ENCODE results near the gene SEC31B. TPM values are rescaled to one million over a fixed set of nuclear protein-coding genes. Genes with fewer than 3 reads are reported as not detected.

Gene SEC31B
- total RNA-seq, 4 donors from 2014 or later, result 5.0 to 9.4 (median 8.3) TPM

DNA sequence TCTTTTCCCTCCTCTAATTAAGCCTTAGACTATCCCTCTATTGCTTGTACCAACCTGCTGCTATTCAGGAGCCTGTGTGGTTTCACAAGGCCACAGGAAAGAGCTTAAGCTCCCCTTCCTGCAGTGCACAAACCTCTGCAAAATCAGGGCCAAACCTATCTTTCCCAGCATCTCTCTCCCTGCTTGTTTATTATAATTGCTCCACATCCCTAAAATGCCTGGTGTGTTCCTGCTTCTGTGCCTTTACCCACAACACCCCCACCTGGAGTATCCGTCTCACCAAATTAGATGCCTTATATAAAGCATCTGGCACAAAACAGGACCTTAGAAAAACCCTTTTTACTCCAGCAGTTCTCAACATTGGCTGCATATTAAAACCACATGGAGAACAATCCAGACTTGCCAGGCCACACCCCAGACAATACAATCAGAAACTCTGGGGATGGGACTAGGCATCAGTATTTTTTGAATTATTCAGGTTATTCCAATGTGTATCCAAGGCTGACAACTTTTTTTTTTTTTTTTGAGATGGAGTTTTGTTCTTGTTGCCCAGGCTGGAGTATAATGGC lies 16.7 kb downstream of the SEC31B start:
- ATAC-seq (ENCODE audit: low FRiP score) (no peak), DNase-seq (ENCODE audit: low spot score) (no peak)
- TF ChIP-seq, protein P1, sequence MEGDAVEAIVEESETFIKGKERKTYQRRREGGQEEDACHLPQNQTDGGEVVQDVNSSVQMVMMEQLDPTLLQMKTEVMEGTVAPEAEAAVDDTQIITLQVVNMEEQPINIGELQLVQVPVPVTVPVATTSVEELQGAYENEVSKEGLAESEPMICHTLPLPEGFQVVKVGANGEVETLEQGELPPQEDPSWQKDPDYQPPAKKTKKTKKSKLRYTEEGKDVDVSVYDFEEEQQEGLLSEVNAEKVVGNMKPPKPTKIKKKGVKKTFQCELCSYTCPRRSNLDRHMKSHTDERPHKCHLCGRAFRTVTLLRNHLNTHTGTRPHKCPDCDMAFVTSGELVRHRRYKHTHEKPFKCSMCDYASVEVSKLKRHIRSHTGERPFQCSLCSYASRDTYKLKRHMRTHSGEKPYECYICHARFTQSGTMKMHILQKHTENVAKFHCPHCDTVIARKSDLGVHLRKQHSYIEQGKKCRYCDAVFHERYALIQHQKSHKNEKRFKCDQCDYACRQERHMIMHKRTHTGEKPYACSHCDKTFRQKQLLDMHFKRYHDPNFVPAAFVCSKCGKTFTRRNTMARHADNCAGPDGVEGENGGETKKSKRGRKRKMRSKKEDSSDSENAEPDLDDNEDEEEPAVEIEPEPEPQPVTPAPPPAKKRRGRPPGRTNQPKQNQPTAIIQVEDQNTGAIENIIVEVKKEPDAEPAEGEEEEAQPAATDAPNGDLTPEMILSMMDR (IDR thresholded peaks at IDR 0.05), result no peak

DNA sequence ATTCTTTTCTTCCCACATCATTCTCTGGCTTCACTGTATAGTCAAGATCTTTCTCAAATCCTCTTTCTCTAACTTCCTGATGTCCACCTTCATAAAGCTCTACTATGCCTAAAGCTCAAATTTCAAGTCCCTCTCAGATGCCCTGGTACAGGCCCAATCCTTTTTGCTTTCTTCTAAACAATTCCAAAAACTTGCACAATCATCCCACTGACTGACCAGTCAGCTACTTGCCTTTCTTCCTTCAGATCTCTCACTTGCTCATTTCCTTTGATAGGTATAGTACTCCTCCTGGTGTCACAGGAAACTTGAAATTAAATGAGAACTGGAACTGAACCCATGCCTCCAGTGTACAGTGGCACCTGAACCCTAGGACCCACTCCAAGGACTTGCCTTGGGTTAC lies 18.2 kb downstream of the SEC31B start:
- DNase-seq (ENCODE audit: low spot score) (no peak), ATAC-seq (ENCODE audit: low FRiP score) (no peak)
- TF ChIP-seq, protein P1 (IDR thresholded peaks at IDR 0.05), result no peak

DNA sequence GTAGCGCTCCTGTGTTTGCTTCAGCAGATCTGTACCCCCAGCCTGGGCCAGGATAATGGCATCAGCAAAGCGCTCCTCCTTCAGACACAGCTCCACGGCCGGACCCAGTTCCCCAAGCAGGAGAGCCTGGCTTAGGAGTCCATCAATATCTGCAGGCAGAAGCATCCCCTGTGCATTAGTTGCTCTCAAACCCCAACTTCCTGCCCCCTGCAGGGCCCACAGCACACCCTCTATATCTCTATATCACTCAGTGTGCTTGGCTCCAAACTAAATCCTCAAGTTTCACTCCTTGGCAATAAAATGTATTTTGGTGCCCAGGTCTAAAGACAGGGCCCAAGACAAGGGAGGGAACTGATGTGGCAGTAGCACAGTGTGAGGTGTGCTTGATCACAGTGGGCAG lies 21.6 kb downstream of the SEC31B start:
- no peak for DNase-seq (ENCODE audit: low spot score)

DNA sequence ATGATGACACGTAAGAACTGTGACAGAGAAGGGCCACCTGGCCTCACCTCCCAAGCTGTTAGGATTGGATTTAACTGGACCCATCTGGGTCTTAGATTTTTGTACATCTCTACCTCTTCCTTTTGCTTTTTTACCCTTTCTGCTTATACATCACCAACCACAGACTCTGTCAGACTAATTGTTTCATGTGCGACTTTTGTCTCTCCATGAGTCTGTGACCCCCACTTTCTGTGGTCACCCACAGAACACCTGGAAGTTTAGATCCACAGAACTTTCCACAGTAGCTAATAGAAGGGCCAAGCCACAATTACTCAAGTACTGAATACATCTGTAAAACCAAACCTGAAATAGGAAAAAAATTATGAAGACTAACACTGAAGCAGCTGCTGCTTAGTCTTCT lies 23.1 kb downstream of the SEC31B start:
- TF ChIP-seq, protein P1 (IDR thresholded peaks at IDR 0.05), result no peak
- ATAC-seq (ENCODE audit: low FRiP score) (no peak), DNase-seq (ENCODE audit: low spot score) (no peak)

More for the DNA sequence above, 21.6 kb downstream of the SEC31B start:
- no peak for ATAC-seq (ENCODE audit: low FRiP score)
- TF ChIP-seq, protein P1 (IDR thresholded peaks at IDR 0.05), result no peak

DNA sequence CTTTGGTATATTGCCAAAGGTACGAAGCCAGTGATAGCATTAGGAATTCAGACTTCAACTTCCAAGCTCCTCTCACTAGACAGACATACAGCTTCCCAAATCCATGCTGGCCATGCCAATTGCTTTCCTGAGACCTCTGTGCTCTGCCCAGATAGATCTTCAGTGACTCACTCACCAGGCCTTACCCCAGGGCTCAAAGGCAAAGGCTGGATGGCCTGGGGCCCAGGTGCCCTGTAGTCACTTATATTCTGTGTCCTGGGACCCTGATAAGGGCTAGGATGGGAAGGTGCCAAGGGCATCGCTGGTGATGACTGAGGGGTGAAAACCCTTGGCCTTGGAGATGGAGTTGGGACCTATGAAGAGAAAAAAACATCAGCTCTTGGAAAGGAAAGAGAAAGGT lies 29.1 kb downstream of the SEC31B start:
- no peak for ATAC-seq (ENCODE audit: low FRiP score)
- no peak for DNase-seq (ENCODE audit: low spot score)
- TF ChIP-seq, protein P1 (IDR thresholded peaks at IDR 0.05), result no peak

DNA sequence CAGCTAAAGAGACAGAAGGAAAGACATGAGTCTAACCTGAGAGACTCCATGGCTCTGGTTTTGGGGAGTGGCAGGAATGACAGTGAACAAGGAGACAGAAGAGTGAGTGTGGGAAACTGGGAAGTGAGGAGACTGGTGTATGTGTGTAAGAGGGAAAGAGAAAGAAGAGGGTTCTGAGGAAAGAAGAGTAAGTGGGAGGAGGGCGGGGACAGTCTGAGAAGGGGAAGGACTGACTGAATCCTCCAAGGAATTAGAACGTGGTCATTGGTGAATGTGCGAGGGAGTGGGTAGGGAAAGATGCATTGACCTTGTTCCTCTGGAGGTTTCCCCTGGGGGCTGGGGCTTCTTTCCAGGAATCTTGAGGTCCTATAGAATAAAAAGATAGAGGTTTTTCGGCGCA lies 30.3 kb downstream of the SEC31B start:
- ATAC-seq (ENCODE audit: low FRiP score), result no peak
- TF ChIP-seq, protein P1 (IDR thresholded peaks at IDR 0.05), result no peak
- no peak for DNase-seq (ENCODE audit: low spot score)

DNA sequence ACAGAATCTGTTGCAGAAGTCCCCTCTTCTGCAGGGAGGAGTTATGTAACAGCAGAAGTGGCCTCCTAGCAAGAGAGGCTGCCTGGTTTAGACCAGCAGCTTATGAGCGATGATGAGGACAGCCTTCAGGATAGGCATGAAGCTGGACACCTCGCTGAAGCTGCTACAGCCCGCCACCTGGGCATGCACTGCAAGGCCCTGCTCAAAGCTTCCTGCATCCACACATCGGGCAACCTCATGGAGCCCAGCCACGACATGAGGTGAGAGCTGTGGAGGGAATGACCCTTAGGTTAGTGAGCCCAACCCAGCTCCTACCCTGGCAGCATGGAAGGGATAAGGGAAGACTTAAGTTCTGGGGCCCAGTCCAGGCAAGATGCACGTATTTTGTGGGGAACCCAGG lies 32.1 kb downstream of the SEC31B start:
- no peak for DNase-seq (ENCODE audit: low spot score)
- no peak for ATAC-seq (ENCODE audit: low FRiP score)
- TF ChIP-seq, protein P1 (IDR thresholded peaks at IDR 0.05), result no peak
